B cell (primary cell): Measurements from ENCODE around the gene ZBTB25. TPM values are rescaled to one million over a fixed set of nuclear protein-coding genes. Genes with fewer than 3 reads are reported as not detected.

Experiments used
- ATAC-seq: fragments of 200-7000 bp; cut with Tn5 transposase; one replicate; pipeline ENCODE4 v1.10.0; 2021; ENCODE audit warnings: low read depth, mild to moderate bottlenecking, moderate number of reproducible peaks, moderate library complexity
- CTCF ChIA-PET: fragments of 350-600 bp; sonication (Branson Sonifier 250); formaldehyde crosslinking; loops from one replicate; lab custom pipeline; 2021; ENCODE audit warnings: antibody characterized with exemption, inconsistent platforms; lab: Charles Lee
- POLR2A ChIA-PET: fragments of 350-600 bp; sonication (Branson Sonifier 250); formaldehyde crosslinking; loops from one replicate; lab custom pipeline; 2021; ENCODE audit warnings: antibody characterized with exemption; lab: Charles Lee
- DNase-seq: peaks from one replicate; pipeline ENCODE4 v3.0.0; 2013
- H2AFZ ChIP-seq: 2 replicates; pipeline ENCODE4 v1.6.1; 2012; ENCODE audit warnings: mild to moderate bottlenecking, low read depth, low read length; ENCODE audit not compliant: insufficient read depth, poor library complexity, severe bottlenecking
- H3K27ac ChIP-seq, 2 donors: 1 replicate in 1 of 2; 2 replicates in 1 of 2; pipeline ENCODE4 v1.5.1; 2012 to 2013; ENCODE audit warnings: low read length in 2 of 2, mild to moderate bottlenecking in 2 of 2, moderate library complexity in 1 of 2
- H3K27me3 ChIP-seq, 4 experiments: fragments of 200-600 bp in 1 of 4; sonication (generic) in 1 of 4; replicated peaks in 1 of 4; 1 replicate in 2 of 4; 2 replicates in 2 of 4; pipeline versions ENCODE4 v1.6.1 to v1.7.0; 2013 to 2016; ENCODE audit warnings: low read length in 3 of 4, mild to moderate bottlenecking in 2 of 4, mixed read lengths in 1 of 4, moderate library complexity in 1 of 4; ENCODE audit not compliant: insufficient read depth in 4 of 4, control insufficient read depth in 3 of 4; ENCODE audit errors: control extremely low read depth in 1 of 4
- H3K36me3 ChIP-seq, 2 experiments: replicated peaks in 1 of 2; 1 replicate in 1 of 2; 2 replicates in 1 of 2; pipeline versions ENCODE4 v1.6.1 to v1.7.1; 2013; ENCODE audit warnings: low read length in 1 of 2; ENCODE audit not compliant: insufficient read depth in 2 of 2, control insufficient read depth in 1 of 2; ENCODE audit errors: control extremely low read depth in 1 of 2, extremely low read depth in 1 of 2
- H3K4me1 ChIP-seq, 2 donors: fragments of 200-600 bp in 1 of 2; sonication (generic) in 1 of 2; 1 replicate in 1 of 2; 2 replicates in 1 of 2; pipeline versions ENCODE4 v1.5.1 to v1.6.1; 2013 to 2017; ENCODE audit warnings: low read length in 2 of 2; ENCODE audit not compliant: control insufficient read depth in 2 of 2, insufficient read depth in 2 of 2
- H3K4me2 ChIP-seq: replicated peaks from 2 replicates; pipeline ENCODE3; 2012; ENCODE audit warnings: mild to moderate bottlenecking, low read depth, low read length; ENCODE audit not compliant: poor library complexity, severe bottlenecking
- H3K4me3 ChIP-seq, 5 experiments: fragments of 200-600 bp in 1 of 5; sonication (generic) in 1 of 5; 1 replicate in 3 of 5; 2 replicates in 2 of 5; pipeline versions ENCODE4 v1.5.1 to v1.7.0; 2011 to 2016; ENCODE audit warnings: low read length in 4 of 5, mild to moderate bottlenecking in 4 of 5, low read depth in 2 of 5, control low read depth in 1 of 5, moderate library complexity in 1 of 5; ENCODE audit not compliant: insufficient read depth in 1 of 5; ENCODE audit errors: control extremely low read depth in 1 of 5, extremely low read depth in 1 of 5
- H3K79me2 ChIP-seq: fragments of 200-600 bp; sonication (generic); one replicate; pipeline ENCODE4 v1.6.0; 2016; ENCODE audit warnings: low read length; ENCODE audit not compliant: control insufficient read depth, insufficient read depth
- H3K9ac ChIP-seq: fragments of 200-600 bp; sonication (generic); 2 replicates; pipeline ENCODE4 v1.6.1; 2017; ENCODE audit warnings: mild to moderate bottlenecking, low read length, moderate library complexity
- H3K9me3 ChIP-seq, 3 donors: one replicate each; pipeline versions ENCODE4 v1.6.1 to v1.7.1; 2013; ENCODE audit warnings: low read length in 2 of 3; ENCODE audit not compliant: control insufficient read depth in 2 of 3, insufficient read depth in 1 of 3; ENCODE audit errors: control extremely low read depth in 1 of 3
- H4K20me1 ChIP-seq: 2 replicates; pipeline ENCODE4 v1.6.0; 2012; ENCODE audit warnings: mild to moderate bottlenecking, low read length; ENCODE audit not compliant: insufficient read depth, control insufficient read depth, poor library complexity, severe bottlenecking
- H3K27ac Mint-ChIP-seq: one replicate; pipeline ENCODE4 v1.8.0; 2021; ENCODE audit warnings: mixed read lengths
- H3K27me3 Mint-ChIP-seq: one replicate; pipeline ENCODE4 v1.8.0; 2021; ENCODE audit warnings: mixed read lengths
- H3K4me1 Mint-ChIP-seq: one replicate; pipeline ENCODE4 v1.8.0; 2021; ENCODE audit warnings: mixed read lengths
- H3K4me3 Mint-ChIP-seq: one replicate; pipeline ENCODE4 v1.8.0; 2021; ENCODE audit warnings: mixed read lengths
- H3K9me3 Mint-ChIP-seq: one replicate; pipeline ENCODE4 v1.8.0; 2022; ENCODE audit warnings: mixed read lengths; ENCODE audit not compliant: insufficient read depth
- CTCF ChIP-seq: fragments of 200-600 bp; IDR thresholded peaks from one replicate; pipeline ENCODE4 v1.8.0; 2022; ENCODE audit warnings: antibody characterized with exemption, mild to moderate bottlenecking
- EZH2 ChIP-seq: IDR thresholded peaks from 2 replicates; pipeline ENCODE4 v1.6.1; 2012; ENCODE audit warnings: borderline replicate concordance, low read depth, mild to moderate bottlenecking, moderate library complexity, low read length; ENCODE audit not compliant: insufficient read depth, poor library complexity, severe bottlenecking
- WGBS: methylation state at CpG from one replicate; pipeline ENCODE4 v1.1.5; 2013; ENCODE audit warnings: missing lambda C conversion rate; ENCODE audit not compliant: insufficient coverage; 5-methylcytosine and 5-hydroxymethylcytosine counted together
- intact Hi-C: fragments of 100-400 bp; cut with micrococcal nuclease; formaldehyde crosslinking; loops from one replicate; pipeline ENCODE4 v1.10.0; 2022
- polyA plus RNA-seq: library from polyadenylated mRNA; depleted of rRNA; stranded (reverse); fragments of >200 nt; gene quantifications from 2 replicates; pipeline ENCODE4 v1.2.3, GENCODE V29; 2012
- total RNA-seq, 2 donors: library from RNA; stranded (reverse); fragments of 120-200 nt in 1 of 2; gene quantifications; 1 replicate in 1 of 2; 2 replicates in 1 of 2; pipeline versions ENCODE4 v1.2.3 to v1.2.4, GENCODE V29; 2013 to 2022

The ZBTB25 gene
- total and polyA plus RNA-seq, 2 donors (not counting 1 experiment from before 2014, with no cell fraction given) = 20.8 to 45.7 TPM

- H3K9me3 ChIP-seq = no peaks in the 10 kb centered on the region
- no peaks in the 10 kb centered on the region for H3K4me1 ChIP-seq
- Mint-ChIP-seq H3K4me1 (no peaks in the 10 kb centered on the region), H3K9me3 (no peaks in the 10 kb centered on the region), H3K4me3 (no peak overlapping the region), H3K27ac (peak overlapping the region; percentile 10), H3K27me3 (no peaks in the 10 kb centered on the region)
- CTCF ChIA-PET = interaction anchor here (1.4 kb wide), 1 partner anchor 14 kb away, joined by 3 read pairs; no protein-coding TSS in a partner anchor
- ATAC-seq (no peak), DNase-seq (no peak)
- H2AFZ ChIP-seq = no peak overlapping the region
- H3K4me2 ChIP-seq = no peak overlapping the region
- H3K4me3 ChIP-seq = no peak overlapping the region
- H3K27me3 ChIP-seq = no peaks in the 10 kb centered on the region
- H4K20me1 ChIP-seq = no peaks in the 10 kb centered on the region
- H3K36me3 ChIP-seq = peaks cover 18 to 73% of the 10 kb centered on the region in 2 experiments
- H3K79me2 ChIP-seq = no peaks in the 10 kb centered on the region
- H3K9ac ChIP-seq = no peak overlapping the region
- intact Hi-C loops = no loop called here
- POLR2A ChIA-PET = no interaction called here
- no peak overlapping the region for H3K27ac ChIP-seq
- TF ChIP-seq CTCF (no peak), EZH2 (no peak)
- WGBS = 100% methylated on average over 4 of the region's 7 CpGs
These were observed 84.6 kb downstream of the ZBTB25 start for GRCh38 chr14:64419003-64419402.

GRCh38 chr14:64417771-64418125 lies 85.9 kb downstream of the ZBTB25 start:
- Histone ChIP-seq H3K27ac (no peak overlapping the region), H3K4me3 (no peak overlapping the region), H3K79me2 (no peaks in the 10 kb centered on the region), H3K9me3 (no peaks in the 10 kb centered on the region), H3K4me1 (no peaks in the 10 kb centered on the region), H3K36me3 (peaks cover 20 to 67% of the 10 kb centered on the region in 2 experiments), H3K9ac (no peak overlapping the region), H3K27me3 (no peaks in the 10 kb centered on the region), H2AFZ (no peak overlapping the region), H3K4me2 (no peak overlapping the region), H4K20me1 (no peaks in the 10 kb centered on the region)
- intact Hi-C loops = no loop called here
- ATAC-seq (no peak), DNase-seq (no peak)
- Mint-ChIP-seq H3K27ac (no peak overlapping the region), H3K4me1 (no peaks in the 10 kb centered on the region), H3K4me3 (no peak overlapping the region), H3K27me3 (no peaks in the 10 kb centered on the region), H3K9me3 (no peaks in the 10 kb centered on the region)
- ChIA-PET CTCF (interaction anchor here (0.7 to 2.2 kb wide), 2 partner anchors 13 to 48 kb away, joined by 3 to 9 read pairs; partner anchors contain the start of gene AKAP5), POLR2A (no interaction called here)
- 96% methylated on average over 5 of the region's 7 CpGs for WGBS
- TF ChIP-seq CTCF (no peak), EZH2 (no peak)
